Posterior vena cava (tissue), 2 donors: ENCODE results near the gene MAML2. TPM values are rescaled to one million over a fixed set of nuclear protein-coding genes. Genes with fewer than 3 reads are reported as not detected.

ENCODE experiments used
- DNase-seq: peaks from one replicate; pipeline ENCODE4 v3.0.0-alpha.2; 2020; ENCODE audit warnings: low spot score
- intact Hi-C, 2 donors: fragments of 100-400 bp; cut with DNase I; formaldehyde crosslinking; loops; one replicate each; pipeline versions ENCODE4 v1.14.1 to v1.14.2; 2022 to 2023
- total RNA-seq, 2 donors: library from RNA; stranded (reverse); fragmentation: NEBNext Ultra II Directional; extraction: Animal tissue kit (Norgen Biotek cat#: 25700); gene quantifications; one replicate each; pipeline ENCODE4 v1.2.1, GENCODE V29; 2021
- donor health status: DM: yes; HTN: yes; CAD: no.
- donor health status: DM: yes; HTN: yes; CAD: no.

Gene MAML2
- total RNA-seq, 2 donors from 2014 or later = 13.1 to 16.2 TPM

DNA sequence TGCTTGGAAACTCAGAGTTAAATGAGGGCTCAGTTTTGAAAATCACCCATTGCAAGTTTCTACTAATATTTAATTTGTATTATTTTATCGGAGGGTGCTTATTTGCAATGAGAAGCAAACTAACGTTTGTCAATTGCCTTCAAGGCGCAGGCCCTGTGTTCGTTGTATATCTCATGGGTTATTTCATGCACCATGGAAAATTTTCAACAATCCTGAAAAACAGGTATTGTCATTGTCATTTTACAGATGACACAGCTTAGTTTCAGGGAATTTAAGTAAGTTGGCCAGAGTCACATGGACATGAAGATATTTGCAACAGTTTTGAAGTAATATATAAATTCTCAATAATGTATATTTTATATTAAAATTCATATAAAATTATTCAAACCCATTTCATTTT lies 261.4 kb downstream of the MAML2 start:
- intact Hi-C loops = no loop called here

DNA sequence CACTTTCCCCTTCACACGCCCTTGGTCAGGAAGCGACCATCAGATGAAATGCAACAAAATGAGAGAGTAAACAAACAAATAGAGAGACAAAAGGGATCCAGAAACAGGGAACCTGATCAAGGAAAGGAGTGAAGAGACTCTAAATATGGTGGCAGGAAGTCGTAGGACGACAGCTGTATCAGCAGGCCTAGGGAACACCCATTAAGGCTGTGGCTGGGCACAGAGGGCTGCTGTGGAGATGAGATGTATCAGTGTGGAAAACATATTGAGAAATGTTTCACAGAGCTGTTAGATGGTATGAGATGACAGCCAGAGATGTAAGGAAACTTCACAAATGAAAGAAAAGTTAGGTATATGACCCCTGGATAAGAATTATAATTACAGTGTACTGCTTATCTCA lies 263.3 kb downstream of the MAML2 start:
- no peak for DNase-seq
- intact Hi-C loops = no loop called here

More for the DNA sequence above, 261.4 kb downstream of the MAML2 start:
- DNase-seq = no peak

DNA sequence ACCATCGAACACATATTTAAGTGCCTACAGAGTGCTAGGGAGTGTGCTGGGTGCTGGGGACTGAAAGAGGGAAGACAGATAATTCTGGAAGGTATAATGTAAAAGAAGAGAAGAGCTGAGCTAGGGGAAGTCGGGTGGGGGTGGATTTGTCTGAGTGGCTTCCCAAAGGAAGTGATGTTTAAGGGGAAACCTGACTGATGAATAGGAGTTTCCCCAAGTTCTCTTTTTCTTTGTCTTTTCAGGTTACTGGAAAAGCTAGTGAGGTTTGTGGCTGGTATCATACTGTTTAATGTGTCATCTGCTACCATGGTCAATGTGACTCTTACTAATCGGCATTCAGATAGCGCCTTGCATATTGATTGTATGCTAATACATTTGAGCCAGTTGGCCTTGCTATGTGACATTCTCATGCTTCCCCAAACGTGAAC lies 267.4 kb downstream of the MAML2 start:
- intact Hi-C loops = no loop called here
- DNase-seq = no peak

DNA sequence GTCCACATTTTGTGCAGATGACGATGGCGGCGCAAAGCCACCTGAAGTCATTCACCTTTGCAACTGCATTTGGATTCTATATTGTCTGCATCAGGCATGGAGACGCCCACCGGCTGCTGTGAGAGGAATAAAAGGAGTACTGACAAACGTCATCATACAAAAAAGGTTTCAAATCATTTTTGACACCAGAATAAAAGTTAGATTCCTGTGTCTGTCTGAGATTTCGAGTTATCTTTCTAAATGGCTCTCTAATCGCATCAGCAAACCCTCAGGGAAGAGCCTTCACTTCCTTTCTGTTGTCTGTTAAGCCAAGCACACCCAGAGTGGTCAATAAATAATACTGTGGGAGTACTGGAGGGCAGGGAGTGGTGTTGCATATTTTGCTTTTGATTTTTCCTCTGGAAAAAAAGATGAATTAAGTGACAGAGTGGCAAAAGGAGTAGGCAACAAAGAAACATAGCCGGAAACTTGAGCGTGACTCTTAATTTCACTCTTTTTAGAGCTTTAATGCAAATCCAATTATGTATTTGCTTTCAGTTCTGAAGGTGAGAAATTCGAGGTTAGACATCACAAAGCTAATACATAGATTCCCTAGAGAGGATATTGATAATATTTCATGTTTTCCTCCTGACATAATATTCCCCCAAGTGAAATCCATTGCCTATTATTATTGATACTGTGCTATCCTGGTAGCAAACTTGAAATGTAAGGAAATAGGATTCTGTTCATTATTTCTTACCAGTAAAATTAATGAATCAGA lies 268.3 kb downstream of the MAML2 start:
- DNase-seq = no peak
- intact Hi-C loops = no loop called here

DNA sequence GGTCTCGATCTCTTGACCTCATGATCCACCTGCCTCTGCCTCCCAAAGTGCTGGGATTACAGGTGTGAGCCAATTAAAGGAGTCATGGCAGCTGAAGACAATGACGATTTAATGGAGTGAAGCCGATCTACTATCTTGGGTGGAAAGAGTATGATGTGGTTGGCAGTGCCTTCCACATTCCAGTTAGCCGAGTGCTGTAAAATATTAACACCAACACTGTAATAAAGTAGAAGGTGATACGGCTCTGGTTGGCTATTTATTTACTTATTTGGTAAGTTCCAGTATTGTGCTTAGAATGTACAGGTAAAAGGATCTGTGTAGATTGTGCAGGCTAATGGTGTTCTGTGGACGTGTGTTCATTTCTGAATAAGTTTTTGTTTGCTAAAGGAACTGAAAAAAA lies 269.5 kb downstream of the MAML2 start:
- DNase-seq = no peak
- intact Hi-C loops = no loop called here

DNA sequence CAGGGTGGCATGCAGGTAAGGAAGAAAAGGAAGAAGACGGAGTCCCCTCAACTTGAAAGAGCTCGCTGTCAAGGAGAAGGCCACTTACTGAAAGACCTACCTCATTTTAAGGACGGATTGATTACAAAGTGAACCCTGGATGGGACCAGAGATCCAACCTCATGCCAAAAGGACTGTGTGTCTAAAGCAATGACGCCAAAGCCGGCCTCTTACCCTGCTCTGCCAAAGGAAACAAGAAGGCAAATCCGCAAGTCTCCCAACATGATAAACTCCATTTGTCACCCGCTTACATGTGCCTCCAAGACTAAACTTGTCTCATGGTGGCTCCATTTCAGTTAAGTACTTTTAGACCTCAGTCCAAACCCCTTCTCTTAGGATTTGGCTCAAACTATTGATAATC lies 270.4 kb downstream of the MAML2 start:
- DNase-seq = no peak
- intact Hi-C loops = no loop called here

- DNase-seq = no peak
- intact Hi-C loops = no loop called here
These were observed 272.5 kb downstream of the MAML2 start for GRCh38 chr11:96070453-96070852.

- no peak for DNase-seq
- intact Hi-C loops = no loop called here
These were observed 275.8 kb downstream of the MAML2 start for GRCh38 chr11:96067160-96067559.

DNA sequence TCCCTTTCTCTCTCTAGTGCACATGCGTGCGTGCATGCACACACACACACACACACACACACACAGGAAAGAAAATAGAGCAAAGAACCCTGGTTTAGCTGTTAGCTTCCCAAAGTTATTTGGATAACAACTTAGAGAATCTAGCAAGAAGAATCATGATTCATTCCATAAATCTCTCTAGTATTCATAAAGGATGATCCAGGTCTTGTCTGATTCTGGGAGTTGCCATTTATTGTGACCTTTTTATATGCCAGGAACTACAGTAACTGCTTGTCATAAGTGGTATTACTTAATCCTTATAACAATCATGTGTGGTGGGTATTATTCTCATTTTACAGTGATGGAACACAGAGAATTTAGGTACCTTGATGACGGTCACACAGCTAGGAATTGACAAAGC lies 277.6 kb downstream of the MAML2 start:
- intact Hi-C loops = no loop called here
- DNase-seq = no peak

- intact Hi-C loops = no loop called here
- no peak for DNase-seq
These were observed 279.1 kb downstream of the MAML2 start for GRCh38 chr11:96063886-96064285.

GRCh38 chr11:96063053-96063452 lies 279.9 kb downstream of the MAML2 start:
- DNase-seq = no peak
- intact Hi-C loops = no loop called here

DNA sequence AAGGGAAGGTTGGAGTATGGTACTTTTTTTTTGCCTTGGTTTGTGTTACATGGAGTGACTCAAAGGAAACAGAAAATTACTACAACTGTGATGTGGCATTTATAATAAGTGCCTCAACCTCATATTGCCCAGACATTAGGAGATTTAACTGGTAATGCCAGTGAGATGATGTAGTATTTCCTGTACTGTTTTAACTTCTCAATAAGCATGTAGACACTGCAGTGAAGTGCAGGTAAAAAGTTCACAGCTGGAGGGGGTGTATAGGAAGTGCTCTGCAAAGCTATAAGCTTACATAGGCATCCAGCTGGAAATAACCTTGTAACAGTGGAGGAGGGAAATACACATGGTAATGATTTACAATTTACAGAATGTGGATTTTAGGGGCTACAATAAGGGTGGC lies 280.9 kb downstream of the MAML2 start:
- intact Hi-C loops = no loop called here
- no peak for DNase-seq

GRCh38 chr11:96061730-96062129 lies 281.3 kb downstream of the MAML2 start:
- DNase-seq = no peak
- intact Hi-C loops = no loop called here

DNA sequence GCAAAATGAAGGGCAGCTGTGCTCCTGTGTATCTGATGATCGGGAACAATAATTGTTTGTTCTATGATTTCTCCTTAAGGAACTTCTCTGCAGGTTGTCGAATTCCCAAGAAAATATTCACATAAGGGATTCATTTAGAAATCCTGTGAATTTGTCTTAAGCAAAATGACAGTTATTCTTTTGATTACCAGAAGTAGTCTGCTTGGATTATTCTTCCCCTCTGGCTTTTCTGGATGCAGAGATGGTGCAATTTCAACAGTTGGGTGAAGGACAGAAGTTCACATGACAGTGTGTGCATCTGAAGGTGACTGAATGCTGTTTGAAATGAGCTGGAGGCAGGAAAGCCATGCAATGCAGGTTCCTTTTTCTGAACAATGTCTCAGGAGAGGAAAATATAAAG lies 281.9 kb downstream of the MAML2 start:
- no peak for DNase-seq
- intact Hi-C loops = no loop called here

DNA sequence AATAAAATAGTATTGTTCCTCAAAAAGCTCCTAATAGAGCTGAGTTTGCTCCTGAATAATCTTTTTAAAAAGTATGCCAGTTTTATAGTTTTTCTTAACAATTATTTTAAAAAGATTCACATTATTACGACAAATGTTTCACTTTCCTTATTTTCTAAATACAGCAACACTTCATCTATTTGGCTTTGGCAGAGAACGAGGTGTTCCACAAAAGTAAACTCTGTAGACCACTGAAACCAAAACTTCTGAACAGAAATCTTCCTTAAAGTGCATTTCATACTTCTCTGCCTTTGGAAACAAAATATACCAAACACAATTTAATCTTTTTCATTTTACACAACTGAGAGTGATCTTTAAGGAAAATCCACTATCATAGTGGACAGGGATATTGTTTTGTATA lies 285.5 kb downstream of the MAML2 start:
- intact Hi-C loops = loop anchor here in 1 of 2 donors (5.0 to 10.0 kb wide), 2 partner anchors 53 to 285 kb away; partner anchors contain the start of gene MAML2
- DNase-seq = no peak

- intact Hi-C loops = loop anchor here in 1 of 2 donors (5.0 to 10.0 kb wide), 2 partner anchors 52 to 286 kb away; partner anchors contain the start of gene MAML2
- DNase-seq = no peak
These were observed 286.4 kb downstream of the MAML2 start for GRCh38 chr11:96056576-96056975.

DNA sequence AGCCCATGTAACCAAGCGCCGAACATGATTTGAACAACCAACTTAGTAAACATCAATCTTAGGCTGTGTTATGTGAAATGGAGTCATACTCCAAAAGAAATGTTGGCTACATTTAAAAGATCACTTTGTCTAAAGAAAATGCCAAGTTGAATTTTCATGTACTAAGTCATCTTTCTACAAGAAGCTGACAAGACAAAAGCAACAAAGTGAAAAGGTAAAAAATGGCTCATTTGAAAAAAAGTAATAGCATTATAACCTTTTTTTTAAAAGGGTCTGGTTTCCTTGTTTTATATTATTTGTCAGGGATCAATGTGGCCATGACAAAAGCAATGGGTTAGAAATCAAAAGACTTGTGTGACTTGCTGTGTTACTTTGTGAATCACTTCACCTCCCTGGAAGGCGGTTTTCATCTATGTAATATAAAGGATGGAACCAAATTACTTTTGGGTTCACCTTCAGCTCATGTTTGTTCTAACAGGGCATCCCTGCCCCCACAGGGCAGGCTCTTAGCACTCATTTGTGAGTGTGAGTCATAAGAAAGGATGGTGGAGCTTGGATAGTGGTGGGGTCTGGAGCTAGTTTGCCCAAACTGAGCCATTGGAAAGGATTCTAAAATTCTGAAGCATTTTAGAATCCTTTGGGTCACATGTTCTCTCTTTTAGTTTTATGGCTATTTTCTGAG lies 287.1 kb downstream of the MAML2 start:
- intact Hi-C loops = loop anchor here in 1 of 2 donors (5.0 to 10.0 kb wide), 2 partner anchors 51 to 286 kb away; partner anchors contain the start of gene MAML2
- DNase-seq = no peak

GRCh38 chr11:96054870-96055705 lies 287.9 kb downstream of the MAML2 start:
- intact Hi-C loops = loop anchor here (5.0 to 10.0 kb wide), 2 partner anchors 50 to 287 kb away; partner anchors contain the start of gene MAML2 (in 2 of the 2)
- DNase-seq = no peak

DNA sequence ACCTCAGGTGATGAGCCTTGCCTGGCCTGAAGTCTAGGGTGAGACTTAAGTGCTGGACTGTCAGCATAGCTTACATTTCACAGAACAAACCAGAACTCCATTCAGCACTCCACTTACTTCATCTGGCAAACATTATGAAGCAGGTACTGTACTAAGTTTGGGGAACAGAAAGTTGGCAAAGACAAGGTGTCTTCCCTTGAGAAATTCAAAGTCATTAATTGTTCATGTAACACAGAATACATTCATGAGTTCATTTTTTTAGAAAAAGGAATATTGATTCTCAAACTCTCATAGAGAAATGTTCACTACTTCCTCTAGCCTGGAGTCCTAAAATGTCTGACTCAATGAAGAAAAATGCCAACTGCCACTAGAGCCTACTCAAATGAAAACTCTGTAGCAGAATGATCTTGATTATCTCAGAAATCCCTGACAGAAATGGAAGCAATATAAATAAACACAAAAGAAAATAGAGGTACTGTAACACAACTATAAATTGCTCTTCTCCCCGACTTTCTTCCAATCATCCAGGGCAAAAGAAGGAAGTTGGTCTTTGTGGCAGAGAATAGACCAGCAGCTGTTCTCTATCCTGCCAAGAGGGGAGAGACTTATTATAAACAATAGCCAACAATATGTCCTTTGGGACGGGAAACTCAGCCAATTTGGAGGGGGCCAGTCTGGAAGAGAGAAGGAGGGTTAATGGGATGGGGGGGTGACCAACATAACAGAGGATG lies 289.9 kb downstream of the MAML2 start:
- intact Hi-C loops = loop anchor here (5.0 to 10.0 kb wide), 2 partner anchors 48 to 289 kb away; partner anchors contain the start of gene MAML2 (in 1 of the 2)
- DNase-seq = no peak
